GM19452 (cell line): ENCODE measurements around the gene TEX54.

Experiments
- ATAC-seq: cut with Tn5 transposase; IDR thresholded peaks from one replicate; pipeline ENCODE4 v1.9.1; 2021; ENCODE audit not compliant: unreplicated experiment

Gene TEX54

GRCh38 chr11:62789576-62789975, 43.1 kb downstream of the TEX54 start:
- no peak for ATAC-seq

GRCh38 chr11:62788991-62789390, 43.6 kb downstream of the TEX54 start:
- no peak for ATAC-seq

GRCh38 chr11:62787005-62787759, 45.5 kb downstream of the TEX54 start, which contains the start of gene TMEM179B:
Gene TMEM179B (plus strand): TSS chr11:62787402. CDS start chr11:62787432, 30 bp downstream.
- peak; percentile 62 for ATAC-seq

- peak; percentile 57 for ATAC-seq
Measured at GRCh38 chr11:62786318-62787004, 46.2 kb downstream of the TEX54 start.

- ATAC-seq = no peak
Measured at GRCh38 chr11:62782753-62783152, 49.9 kb downstream of the TEX54 start.
